Measurements from ENCODE around the gene DNAJC5. TPM values are rescaled to one million over a fixed set of nuclear protein-coding genes. Genes with fewer than 3 reads are reported as not detected.
A peak's percentile ranks its signal among the peaks of the same experiment; 100 is the strongest.
"Not testable (repeated sequence)": the region's sequence is repeated elsewhere in the genome, so short reads cannot be mapped to it uniquely, and the experiment has no call there.

Gene DNAJC5
- total RNA-seq, 4 donors from 2014 or later, result 58.7 to 89.5 (median 75.4) TPM

GRCh38 chr20:63864978-63865640 is 29.8 kb upstream of the DNAJC5 start, which contains the start of gene TPD52L2:
Gene TPD52L2, plus strand, starts transcription at chr20:63865270. Its CDS starts 96 bp downstream, at chr20:63865366.
- no peaks in the 10 kb centered on the region for H3K27me3 ChIP-seq
- peaks cover 23 to 56% (median 32%) of the 10 kb centered on the region in 3 donors for H3K4me1 ChIP-seq
- peak; percentile 89 for DNase-seq
- intact Hi-C loops (cut with DNase I), result no loop called here
- H3K4me3 ChIP-seq, result peak within 1 kb of the TSS; percentile 82 to 98 (median 96)
- TF ChIP-seq POLR2A (IDR thresholded peaks at IDR 0.05) (peak in 3 of 4 donors; percentile 62 to 94 (median 91)), CTCF (IDR thresholded peaks at IDR 0.05) (peak in 1 of 6 experiments; percentile 19)
- peaks cover 0 to 53% (median 18%) of the 10 kb centered on the region in 3 donors for H3K36me3 ChIP-seq
- 0% methylated on average over 6 to 7 of the region's 68 CpGs for WGBS, 2 donors
- H3K27ac ChIP-seq, result peak within 1 kb of the TSS; percentile 97 to 100 (median 98)
- H3K9me3 ChIP-seq, result no peaks in the 10 kb centered on the region

GRCh38 chr20:63867042-63867441 is 27.9 kb upstream of the DNAJC5 start:
- H3K4me3 ChIP-seq; H3K27me3 ChIP-seq; H3K9me3 ChIP-seq; intact Hi-C loops (cut with DNase I); DNase-seq: not testable (repeated sequence)
- 88 to 95% methylated on average over 11 of the region's 13 CpGs for WGBS, 2 donors
- Histone ChIP-seq H3K4me1 (peaks cover 23 to 56% (median 32%) of the 10 kb centered on the region in 3 donors), H3K27ac (peak overlapping the region in 1 of 4 donors; percentile 6), H3K36me3 (peaks cover 0 to 58% (median 25%) of the 10 kb centered on the region in 3 donors)

- Histone ChIP-seq H3K36me3 (peaks cover 5 to 58% (median 25%) of the 10 kb centered on the region in 3 donors), H3K9me3 (no peaks in the 10 kb centered on the region), H3K4me1 (peaks cover 19 to 57% (median 32%) of the 10 kb centered on the region in 3 donors), H3K27me3 (no peaks in the 10 kb centered on the region), H3K4me3 (no peak overlapping the region), H3K27ac (no peak overlapping the region)
- TF ChIP-seq CTCF (IDR thresholded peaks at IDR 0.05) (no peak), POLR2A (IDR thresholded peaks at IDR 0.05) (no peak)
- intact Hi-C loops (cut with DNase I), result no loop called here
- WGBS, 2 donors, result 89 to 90% methylated on average over 5 of the region's 5 CpGs
- DNase-seq, result no peak
Observed at GRCh38 chr20:63868264-63868663, 26.7 kb upstream of the DNAJC5 start.

- 13 to 39% methylated on average over 9 to 12 of the region's 14 CpGs for WGBS, 2 donors
- TF ChIP-seq CTCF (IDR thresholded peaks at IDR 0.05) (no peak), POLR2A (IDR thresholded peaks at IDR 0.05) (no peak)
- Histone ChIP-seq H3K36me3 (peaks cover 41 to 100% (median 67%) of the 10 kb centered on the region in 3 donors), H3K27ac (peak overlapping the region; percentile 57 to 87 (median 73)), H3K27me3 (no peaks in the 10 kb centered on the region), H3K4me3 (no peak overlapping the region), H3K9me3 (no peaks in the 10 kb centered on the region), H3K4me1 (peaks cover 0 to 18% (median 8%) of the 10 kb centered on the region in 3 donors)
- no peak for DNase-seq
- intact Hi-C loops (cut with DNase I), result no loop called here
Observed at GRCh38 chr20:63873477-63873971, 21.4 kb upstream of the DNAJC5 start.

GRCh38 chr20:63874241-63874640 is 20.7 kb upstream of the DNAJC5 start:
- H3K27me3 ChIP-seq; DNase-seq; intact Hi-C loops (cut with DNase I); H3K4me3 ChIP-seq; H3K9me3 ChIP-seq: not testable (repeated sequence)
- Histone ChIP-seq H3K27ac (peak overlapping the region in 2 of 4 donors; percentile 60 to 79), H3K4me1 (peaks cover 0 to 18% (median 8%) of the 10 kb centered on the region in 3 donors), H3K36me3 (peaks cover 41 to 100% (median 67%) of the 10 kb centered on the region in 3 donors)
- WGBS, 2 donors, result 61 to 83% methylated on average over 7 of the region's 7 CpGs

GRCh38 chr20:63876489-63877036 is 18.4 kb upstream of the DNAJC5 start:
- no peak for TF ChIP-seq POLR2A (IDR thresholded peaks at IDR 0.05)
- no peak for TF ChIP-seq CTCF (IDR thresholded peaks at IDR 0.05)
- Histone ChIP-seq H3K27me3 (no peaks in the 10 kb centered on the region), H3K4me1 (peaks cover 0 to 18% (median 8%) of the 10 kb centered on the region in 3 donors), H3K4me3 (no peak overlapping the region), H3K36me3 (peaks cover 41 to 94% (median 67%) of the 10 kb centered on the region in 3 donors), H3K9me3 (no peaks in the 10 kb centered on the region), H3K27ac (no peak overlapping the region)
- WGBS, 2 donors, result 86 to 95% methylated on average over 4 to 7 of the region's 19 CpGs
- DNase-seq, result no peak
- intact Hi-C loops (cut with DNase I), result no loop called here
